OCI-LY7 (cell line): ENCODE data around the gene DAB2IP. TPM values are rescaled to one million over a fixed set of nuclear protein-coding genes. Genes with fewer than 3 reads are reported as not detected.

Experiments
- BruUV-seq: library from RNA; stranded (reverse); fragments of 400-500 nt; replicated peaks from 2 replicates; lab custom pipeline; 2021; lab: Mats Ljungman, UMichigan
- CTCF ChIA-PET: fragments of 300-600 bp; sonication (Branson Sonifier 250); formaldehyde crosslinking; loops from one replicate; lab custom pipeline; 2022; ENCODE audit warnings: antibody characterized with exemption; ENCODE audit not compliant: unreplicated experiment; lab: Charles Lee
- POLR2A ChIA-PET: fragments of 300-600 bp; sonication (Branson Sonifier 250); formaldehyde crosslinking; loops from one replicate; lab custom pipeline; 2022; ENCODE audit warnings: antibody characterized with exemption; lab: Charles Lee
- DNase-seq: peaks from one replicate; pipeline ENCODE4 v3.0.0-alpha.2; 2015; ENCODE audit warnings: low spot score
- H2AFZ ChIP-seq: fragments of 200-600 bp; sonication (generic), shearing (Covaris generic); 2 replicates; pipeline ENCODE4 v1.6.1; 2014; ENCODE audit warnings: mild to moderate bottlenecking, antibody characterized with exemption, low read length, moderate library complexity
- H3K27ac ChIP-seq: fragments of 200-600 bp; sonication (generic); 2 replicates; pipeline ENCODE4 v1.5.1; 2014; ENCODE audit warnings: mixed run types, low read depth, mild to moderate bottlenecking, moderate library complexity, low read length, inconsistent platforms; ENCODE audit not compliant: poor library complexity, severe bottlenecking
- H3K36me3 ChIP-seq: fragments of 200-600 bp; sonication (generic); 2 replicates; pipeline ENCODE4 v1.6.1; 2014; ENCODE audit warnings: mild to moderate bottlenecking, antibody characterized with exemption, low read length, moderate library complexity, mixed read lengths; ENCODE audit not compliant: insufficient read depth
- H3K4me1 ChIP-seq: fragments of 200-600 bp; sonication (generic); 2 replicates; pipeline ENCODE4 v1.5.1; 2014; ENCODE audit warnings: mild to moderate bottlenecking, low read length; ENCODE audit not compliant: insufficient read depth, poor library complexity, severe bottlenecking
- H3K4me2 ChIP-seq: fragments of 200-600 bp; sonication (generic); 2 replicates; pipeline ENCODE4 v1.6.1; 2014; ENCODE audit warnings: mild to moderate bottlenecking, low read length
- H3K4me3 ChIP-seq: fragments of 200-600 bp; sonication (generic); 2 replicates; pipeline ENCODE4 v1.5.1; 2014; ENCODE audit warnings: mild to moderate bottlenecking, low read depth, low read length; ENCODE audit not compliant: poor library complexity, severe bottlenecking
- H3K79me2 ChIP-seq: fragments of 200-600 bp; sonication (generic); 2 replicates; pipeline ENCODE4 v1.6.1; 2016; ENCODE audit warnings: low read depth, mild to moderate bottlenecking, low read length, moderate library complexity, mixed read lengths; ENCODE audit not compliant: insufficient read depth
- H3K9me2 ChIP-seq: fragments of 200-600 bp; sonication (generic); 2 replicates; pipeline ENCODE4 v1.6.1; 2016; ENCODE audit warnings: mild to moderate bottlenecking, low read length, mixed read lengths; ENCODE audit not compliant: insufficient read depth
- H3K9me3 ChIP-seq: fragments of 200-600 bp; sonication (generic); 2 replicates; pipeline ENCODE4 v1.6.1; 2014; ENCODE audit warnings: mild to moderate bottlenecking, mixed run types, low read length, mixed read lengths
- H4K20me1 ChIP-seq: fragments of 200-600 bp; sonication (generic); 2 replicates; pipeline ENCODE4 v1.6.1; 2014; ENCODE audit warnings: mild to moderate bottlenecking, antibody characterized with exemption, low read length, moderate library complexity, mixed read lengths; ENCODE audit not compliant: insufficient read depth
- EZH2phosphoT487 ChIP-seq: fragments of 200-600 bp; sonication (generic); IDR thresholded peaks from 2 replicates; pipeline ENCODE4 v1.6.1; 2018; ENCODE audit warnings: low read depth, borderline replicate concordance, mild to moderate bottlenecking, mixed run types, antibody characterized with exemption, low read length, moderate library complexity, mixed read lengths
- intact Hi-C: fragments of 100-400 bp; cut with micrococcal nuclease; formaldehyde crosslinking; loops from one replicate; pipeline ENCODE4 v1.10.0; 2022; ENCODE audit not compliant: unreplicated experiment
- total RNA-seq, 2 experiments: library from RNA; depleted of rRNA in 1 of 2; stranded (reverse); fragments of >200 nt in 1 of 2; shearing (Covaris generic) in 1 of 2; gene quantifications; 2 replicates each; pipeline ENCODE4 v1.2.3, GENCODE V29; 2014 to 2022
- TF ChIP-seq, protein P1 (sequence below): fragments of 200-600 bp; sonication (generic); conservative IDR thresholded peaks from 2 replicates; pipeline ENCODE4 v1.5.1; 2014; ENCODE audit warnings: mild to moderate bottlenecking, antibody characterized with exemption, low read length, moderate library complexity, mixed read lengths

DAB2IP gene
- total RNA-seq, 2 experiments from 2014 or later = 3.9 to 11.1 TPM

DNA sequence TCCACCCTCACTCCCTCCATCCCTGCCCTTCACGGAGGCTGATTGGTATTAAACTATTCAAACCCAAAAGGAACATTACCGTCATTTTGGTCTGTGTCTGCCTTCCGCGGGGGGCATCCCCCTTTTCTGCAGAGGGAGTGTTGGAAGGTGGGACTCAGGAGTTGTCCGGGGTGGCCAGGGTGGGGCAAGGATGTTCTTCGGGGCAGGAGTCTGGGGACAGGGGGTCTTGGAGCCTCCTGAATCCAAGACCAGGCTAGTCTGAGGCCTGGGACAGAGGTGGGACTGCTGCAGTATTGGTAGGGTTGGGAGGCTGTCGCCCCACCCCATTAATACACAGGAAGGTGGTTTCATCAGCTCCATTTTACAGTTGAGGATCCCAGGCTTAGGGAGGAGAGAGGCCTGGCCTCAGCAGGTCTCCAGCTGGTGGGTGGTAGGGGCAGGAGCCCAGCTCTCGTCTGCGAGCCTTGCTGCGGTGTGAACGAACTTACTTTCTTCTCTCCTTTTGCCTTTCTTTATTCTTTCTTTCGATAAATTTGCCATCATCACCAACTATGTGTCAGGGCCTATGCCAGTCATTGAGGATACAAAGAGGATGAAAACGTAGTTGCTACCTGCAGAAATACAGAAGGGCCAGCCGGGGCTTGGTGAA is 33.8 kb downstream of the DAB2IP start:
- Histone ChIP-seq H4K20me1 (no peaks in the 10 kb centered on the region), H3K9me3 (no peaks in the 10 kb centered on the region), H3K27ac (no peak overlapping the region), H3K4me3 (no peak overlapping the region), H3K4me2 (no peak overlapping the region), H3K79me2 (no peaks in the 10 kb centered on the region), H3K9me2 (no peaks in the 10 kb centered on the region), H3K4me1 (peaks cover 4% of the 10 kb centered on the region), H3K36me3 (no peaks in the 10 kb centered on the region), H2AFZ (no peak overlapping the region)
- TF ChIP-seq, protein P1, sequence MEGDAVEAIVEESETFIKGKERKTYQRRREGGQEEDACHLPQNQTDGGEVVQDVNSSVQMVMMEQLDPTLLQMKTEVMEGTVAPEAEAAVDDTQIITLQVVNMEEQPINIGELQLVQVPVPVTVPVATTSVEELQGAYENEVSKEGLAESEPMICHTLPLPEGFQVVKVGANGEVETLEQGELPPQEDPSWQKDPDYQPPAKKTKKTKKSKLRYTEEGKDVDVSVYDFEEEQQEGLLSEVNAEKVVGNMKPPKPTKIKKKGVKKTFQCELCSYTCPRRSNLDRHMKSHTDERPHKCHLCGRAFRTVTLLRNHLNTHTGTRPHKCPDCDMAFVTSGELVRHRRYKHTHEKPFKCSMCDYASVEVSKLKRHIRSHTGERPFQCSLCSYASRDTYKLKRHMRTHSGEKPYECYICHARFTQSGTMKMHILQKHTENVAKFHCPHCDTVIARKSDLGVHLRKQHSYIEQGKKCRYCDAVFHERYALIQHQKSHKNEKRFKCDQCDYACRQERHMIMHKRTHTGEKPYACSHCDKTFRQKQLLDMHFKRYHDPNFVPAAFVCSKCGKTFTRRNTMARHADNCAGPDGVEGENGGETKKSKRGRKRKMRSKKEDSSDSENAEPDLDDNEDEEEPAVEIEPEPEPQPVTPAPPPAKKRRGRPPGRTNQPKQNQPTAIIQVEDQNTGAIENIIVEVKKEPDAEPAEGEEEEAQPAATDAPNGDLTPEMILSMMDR = no peak
- no peak for TF ChIP-seq EZH2phosphoT487
- intact Hi-C loops = no loop called here
- ChIA-PET CTCF (no interaction called here), POLR2A (no interaction called here)
- BruUV-seq = no TSS peak
- DNase-seq = no peak

DNA sequence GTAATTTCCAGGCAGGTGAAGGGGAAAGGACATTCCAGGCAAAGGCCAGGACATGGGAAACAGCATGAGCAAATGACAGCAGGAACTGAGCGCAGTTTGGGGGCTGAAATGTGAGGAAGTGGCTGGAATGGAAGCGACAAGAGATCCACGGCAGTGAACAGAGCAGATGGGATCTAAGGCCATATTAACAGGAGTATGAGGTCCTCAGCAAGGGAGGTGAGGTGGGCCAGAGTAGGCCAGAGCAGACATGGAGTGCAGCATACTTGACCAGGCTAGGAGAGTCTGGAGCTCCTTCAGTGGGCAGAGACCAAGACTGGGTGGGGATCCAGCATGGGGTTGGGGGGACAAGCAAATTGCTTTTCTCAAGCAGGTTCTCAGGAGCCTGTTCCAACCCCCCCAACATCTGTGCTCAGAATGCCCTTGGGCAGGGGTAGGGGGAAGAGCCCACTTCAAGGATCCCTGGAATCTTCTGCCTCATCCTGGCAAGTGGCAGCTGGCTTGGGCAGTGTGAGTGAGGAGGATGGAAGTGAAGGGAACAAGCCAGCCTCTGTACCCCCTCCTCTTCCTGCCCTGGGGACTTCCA is 34.5 kb downstream of the DAB2IP start:
- CTCF ChIA-PET = no interaction called here
- intact Hi-C loops = loop anchor here (2.0 kb wide), 2 partner anchors 59 to 139 kb away; no protein-coding TSS in a partner anchor

More for the DNA sequence above, 34.5 kb downstream of the DAB2IP start:
- BruUV-seq = no TSS peak
- H3K4me3 ChIP-seq = no peak overlapping the region
- H3K79me2 ChIP-seq = no peaks in the 10 kb centered on the region
- no peak overlapping the region for H3K27ac ChIP-seq
- TF ChIP-seq, protein P1 = no peak
- no peak for TF ChIP-seq EZH2phosphoT487
- DNase-seq = no peak
- POLR2A ChIA-PET = no interaction called here
- no peaks in the 10 kb centered on the region for H3K9me2 ChIP-seq
- H3K9me3 ChIP-seq = no peaks in the 10 kb centered on the region
- H3K4me1 ChIP-seq = peaks cover 5% of the 10 kb centered on the region
- H2AFZ ChIP-seq = no peak overlapping the region
- H3K4me2 ChIP-seq = no peak overlapping the region
- H4K20me1 ChIP-seq = no peaks in the 10 kb centered on the region
- H3K36me3 ChIP-seq = no peaks in the 10 kb centered on the region
